ENCODE measurements around the gene TMEM120B.
"Not testable (repeated sequence)": the region's sequence is repeated elsewhere in the genome, so short reads cannot be mapped to it uniquely, and the experiment has no call there.

The TMEM120B gene

DNA sequence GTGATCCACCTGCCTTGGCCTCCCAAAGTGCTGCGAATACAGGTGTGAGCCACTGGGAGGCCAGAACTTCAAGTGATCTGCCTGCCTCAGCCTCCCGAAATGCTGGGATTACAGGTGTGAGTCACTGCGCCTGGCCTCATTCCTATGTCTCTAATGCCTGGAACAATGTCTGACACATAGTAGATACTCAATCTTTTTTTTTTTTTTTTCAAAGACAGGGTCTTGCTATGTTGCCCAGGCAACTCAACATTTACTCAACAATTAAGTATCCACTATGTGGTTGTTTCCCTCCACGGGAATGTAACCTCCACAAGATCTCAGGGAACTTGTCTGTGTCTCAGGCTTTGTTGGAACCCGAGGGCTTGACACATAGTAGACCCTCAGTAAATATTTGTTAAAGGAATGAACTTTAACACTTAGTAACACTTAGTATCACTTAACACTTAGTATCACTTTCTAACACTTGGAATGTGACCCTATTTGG is 3.0 kb upstream of the TMEM120B start:
- DNase-seq (ENCODE audit: low spot score), result no peak

GRCh38 chr12:121711361-121712189 is 977 bp upstream of the TMEM120B start:
- DNase-seq (ENCODE audit: low spot score), result no peak

- DNase-seq (ENCODE audit: low spot score), result peak; percentile 62
Observed at GRCh38 chr12:121712190-121712460, 427 bp upstream of the TMEM120B start.

DNA sequence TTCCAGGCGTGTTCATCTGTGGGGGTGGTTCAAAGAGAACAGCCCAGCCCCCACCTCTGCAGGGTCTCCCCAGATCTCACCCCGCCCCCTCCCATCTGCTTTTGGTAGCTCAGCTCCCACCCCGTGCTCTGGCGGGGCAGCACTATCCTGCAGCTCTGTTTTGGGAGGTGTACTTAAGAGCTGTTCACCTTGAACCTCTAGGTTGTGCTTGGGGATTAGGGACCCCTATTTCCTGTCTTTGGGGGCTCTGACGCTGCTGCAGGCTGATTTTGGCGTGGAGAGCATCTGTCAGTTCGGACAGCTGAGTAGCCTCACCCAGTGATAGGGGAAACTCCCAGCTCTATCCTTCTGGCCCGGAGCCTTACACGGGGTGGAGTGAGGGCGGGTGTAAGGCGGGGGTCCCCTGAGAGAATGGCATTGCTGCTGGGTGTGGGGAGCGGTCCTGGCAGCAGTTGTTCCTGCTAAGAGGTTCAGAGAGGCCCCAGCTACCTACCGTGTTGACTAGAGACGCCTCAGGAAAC is 765 bp downstream of the TMEM120B start:
- DNase-seq (ENCODE audit: low spot score), result no peak

DNA sequence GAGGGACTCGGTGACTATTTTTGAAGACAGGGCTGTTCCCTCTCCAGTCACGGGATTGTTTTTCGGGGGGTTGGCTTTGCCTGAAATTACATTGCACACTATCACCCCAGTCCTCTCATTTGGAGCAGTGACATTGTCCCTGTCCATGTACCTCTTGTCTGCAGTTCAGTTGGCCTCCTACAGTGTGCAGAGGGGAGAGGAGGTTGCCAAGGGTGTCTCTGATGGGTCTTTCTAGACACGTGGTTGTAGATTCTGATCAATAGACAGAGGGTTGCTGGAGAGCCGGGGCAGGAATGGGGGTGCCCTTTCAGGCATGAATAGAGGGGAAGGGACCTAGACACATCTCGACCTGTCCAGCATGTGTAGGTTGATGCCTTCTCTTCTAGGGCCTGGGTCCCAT is 1.2 kb downstream of the TMEM120B start:
- peak; percentile 39 for DNase-seq (ENCODE audit: low spot score)

GRCh38 chr12:121715055-121715454 is 2.5 kb downstream of the TMEM120B start:
- not testable (repeated sequence) for DNase-seq (ENCODE audit: low spot score)

GRCh38 chr12:121715862-121716435 is 3.4 kb downstream of the TMEM120B start:
- no peak for DNase-seq (ENCODE audit: low spot score)

DNA sequence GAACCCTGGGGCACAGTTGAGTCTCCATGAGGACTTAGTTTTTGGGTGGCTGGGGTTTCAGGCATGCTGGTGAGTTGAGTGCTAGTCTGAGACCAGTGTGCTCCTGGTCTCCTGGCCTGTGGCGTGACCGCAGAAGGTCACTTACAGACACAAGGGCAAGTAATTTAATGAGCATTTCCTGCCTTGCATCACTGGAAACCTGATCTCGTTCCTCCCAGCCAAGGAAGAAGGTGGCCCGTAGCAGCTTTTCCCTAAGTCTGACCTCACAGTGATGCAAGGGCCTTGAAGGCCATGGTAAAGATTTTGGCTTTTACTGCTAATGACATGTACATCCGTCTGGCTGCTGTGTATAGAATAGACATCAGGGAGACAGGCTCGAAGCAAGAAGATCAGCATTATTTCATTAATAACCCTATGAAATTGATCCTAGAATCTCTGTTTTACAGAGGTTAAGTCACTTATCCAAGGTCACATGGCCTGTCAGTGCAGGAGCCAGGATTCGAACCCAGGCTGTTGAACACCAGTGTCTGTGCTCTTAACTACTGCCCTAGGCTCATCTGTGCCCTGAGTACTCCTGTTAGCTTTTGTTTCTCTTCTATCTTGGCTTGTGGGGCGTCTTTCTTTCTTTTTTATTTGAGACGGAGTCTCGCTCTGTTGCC is 4.6 kb downstream of the TMEM120B start:
- DNase-seq (ENCODE audit: low spot score), result no peak

DNA sequence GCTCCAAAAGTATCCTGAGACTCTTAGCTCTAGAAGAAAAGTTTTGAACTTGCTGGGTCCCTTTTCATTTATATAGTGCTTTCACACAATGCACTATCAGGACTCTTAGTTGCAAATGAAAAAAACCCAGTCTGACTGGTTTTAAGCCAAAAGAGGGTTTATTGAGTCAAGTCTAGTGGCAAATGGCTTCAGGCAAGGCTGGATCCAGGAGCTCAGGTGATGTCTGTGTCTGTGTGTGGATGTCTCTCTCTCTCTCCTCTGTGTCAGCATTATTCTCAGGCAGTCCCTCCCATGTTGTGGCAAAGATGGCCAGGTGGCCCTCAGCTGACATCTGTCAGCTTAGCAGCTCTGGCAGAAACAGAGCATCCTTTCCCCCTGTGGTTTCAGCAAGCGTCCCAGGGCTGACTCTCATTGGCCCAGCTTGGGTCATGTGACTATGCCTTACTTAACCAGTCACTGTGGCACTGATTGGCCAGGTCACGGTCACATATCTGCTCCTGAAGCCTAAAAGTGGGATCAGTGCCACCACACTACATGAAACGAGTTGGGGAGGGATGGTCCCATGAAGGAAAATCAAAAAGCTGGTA is 6.2 kb downstream of the TMEM120B start:
- DNase-seq (ENCODE audit: low spot score), result peak; percentile 76

GRCh38 chr12:121719926-121720414 is 7.4 kb downstream of the TMEM120B start:
- no peak for DNase-seq (ENCODE audit: low spot score)

- no peak for DNase-seq (ENCODE audit: low spot score)
Observed at GRCh38 chr12:121720762-121721161, 8.2 kb downstream of the TMEM120B start.

DNA sequence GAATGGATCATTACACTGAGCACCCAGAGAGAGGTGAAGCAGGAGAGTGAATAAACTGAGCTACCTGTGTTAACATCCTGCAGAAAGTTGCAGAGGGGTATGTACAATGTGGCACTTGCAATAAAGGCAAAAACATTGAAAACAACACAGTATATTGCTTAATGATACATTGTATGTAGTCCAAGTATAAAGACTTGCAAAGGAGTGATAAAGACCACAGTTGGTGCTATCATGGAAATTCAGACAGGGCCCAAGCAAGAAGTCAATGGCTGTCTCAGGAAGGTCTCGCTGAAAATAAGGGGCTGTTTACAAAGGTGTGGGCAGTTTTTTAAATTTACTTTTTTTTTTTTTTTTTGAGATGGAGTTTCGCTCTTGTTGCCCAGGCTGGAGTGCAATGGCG is 10.0 kb downstream of the TMEM120B start:
- DNase-seq (ENCODE audit: low spot score), result no peak

- DNase-seq (ENCODE audit: low spot score), result no peak
Observed at GRCh38 chr12:121723200-121723599, 10.6 kb downstream of the TMEM120B start.

DNA sequence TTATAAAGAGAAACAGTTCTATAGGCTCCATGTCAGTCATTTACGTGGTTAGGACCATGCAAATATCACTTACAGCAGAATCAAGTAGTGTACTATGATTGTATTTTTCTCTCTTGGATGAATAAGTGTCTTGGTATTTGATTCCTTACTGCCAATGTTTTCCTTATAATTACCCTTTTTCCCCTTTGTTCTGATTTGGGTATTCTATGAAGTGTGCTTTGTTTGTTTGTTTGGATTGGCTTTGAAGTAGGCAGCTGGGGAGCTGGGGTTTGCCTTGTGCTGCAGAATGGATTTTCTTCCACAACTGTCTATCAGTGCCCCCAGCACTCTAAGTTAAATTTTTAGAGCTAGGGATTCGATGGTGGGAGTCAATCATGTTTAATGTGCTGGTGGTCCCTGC is 12.4 kb downstream of the TMEM120B start:
- DNase-seq (ENCODE audit: low spot score), result no peak

GRCh38 chr12:121725423-121725822 is 12.9 kb downstream of the TMEM120B start:
- no peak for DNase-seq (ENCODE audit: low spot score)

DNA sequence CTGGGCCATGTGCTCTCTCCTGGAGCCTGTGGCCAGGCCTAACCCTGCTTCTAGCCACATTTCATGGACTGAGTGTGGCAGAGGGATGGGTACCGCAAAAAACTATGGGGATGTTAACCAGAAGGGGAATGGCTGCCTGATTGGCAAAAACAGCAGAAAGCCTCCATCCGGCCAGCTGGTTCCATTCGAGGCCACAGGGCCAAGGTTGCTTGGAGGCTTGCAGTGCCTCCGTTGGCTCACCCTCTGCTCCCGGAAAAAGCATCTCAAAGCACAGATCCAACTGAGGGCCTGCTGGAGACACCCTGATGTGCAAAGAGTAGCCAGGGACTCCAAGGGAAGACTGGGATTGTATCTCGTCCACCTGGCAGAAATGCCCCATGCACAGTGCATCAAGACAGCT is 16.5 kb downstream of the TMEM120B start:
- no peak for DNase-seq (ENCODE audit: low spot score)

DNA sequence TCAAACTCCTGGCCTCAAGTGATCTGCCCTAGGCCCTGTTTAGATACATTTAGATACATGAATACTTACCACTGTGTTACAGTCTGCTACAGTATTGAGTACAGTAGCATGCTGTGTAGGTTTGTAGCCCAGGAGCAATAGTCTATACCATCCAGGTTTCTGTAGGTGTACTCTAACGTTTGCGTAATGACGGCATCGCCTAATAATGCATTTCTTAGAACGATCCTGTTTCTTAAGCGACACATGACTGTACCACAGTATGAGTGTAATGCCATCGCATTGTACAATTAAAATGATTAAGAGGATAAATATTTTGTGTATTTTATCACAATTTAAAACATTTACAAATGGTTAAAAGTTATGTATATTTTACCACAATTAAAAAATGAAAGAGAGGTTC is 18.9 kb downstream of the TMEM120B start:
- no peak for DNase-seq (ENCODE audit: low spot score)

DNA sequence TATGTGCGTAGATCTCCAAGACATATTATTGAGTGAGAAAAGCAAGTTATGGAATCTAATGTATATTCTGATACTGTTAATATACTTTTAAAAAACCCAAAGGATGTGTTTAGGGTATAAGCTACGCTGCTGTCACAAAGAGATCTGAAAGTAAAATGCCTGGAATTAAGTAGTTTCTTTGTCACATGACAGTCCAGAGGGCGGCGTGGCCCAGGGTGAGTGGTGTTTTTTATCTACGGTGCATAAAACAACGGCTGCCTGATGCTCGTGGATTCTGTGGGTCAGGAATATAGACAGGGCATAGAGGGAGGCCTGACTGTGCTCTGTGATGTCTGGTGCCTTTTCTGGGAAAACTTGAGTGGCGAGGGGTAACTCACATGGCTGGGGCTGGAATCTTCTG is 21.3 kb downstream of the TMEM120B start:
- DNase-seq (ENCODE audit: low spot score), result no peak

DNA sequence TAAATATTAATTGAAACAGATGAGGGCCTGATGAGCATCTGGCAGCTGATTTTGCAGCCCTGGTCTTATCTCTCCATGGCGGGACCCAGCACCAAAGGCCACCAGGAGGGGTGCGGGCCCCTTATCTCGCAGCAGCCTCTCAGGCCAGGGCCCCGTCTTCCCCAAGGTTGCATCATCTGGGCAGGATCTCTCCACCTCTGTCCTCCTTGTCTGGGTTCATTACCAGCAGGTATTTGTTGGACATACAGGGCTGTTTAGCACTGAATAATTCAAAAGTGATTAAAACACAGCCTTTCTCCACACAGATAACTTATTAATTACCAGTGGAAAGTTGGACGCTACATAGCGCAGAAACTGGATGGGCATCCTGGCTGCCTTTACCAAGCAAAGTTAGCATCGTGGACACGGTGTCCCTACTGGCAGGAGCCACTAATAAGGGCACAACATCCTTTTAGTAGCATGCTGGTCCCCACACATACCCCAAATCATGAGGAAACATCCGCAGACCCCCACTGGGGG is 25.8 kb downstream of the TMEM120B start:
- DNase-seq (ENCODE audit: low spot score), result no peak

DNA sequence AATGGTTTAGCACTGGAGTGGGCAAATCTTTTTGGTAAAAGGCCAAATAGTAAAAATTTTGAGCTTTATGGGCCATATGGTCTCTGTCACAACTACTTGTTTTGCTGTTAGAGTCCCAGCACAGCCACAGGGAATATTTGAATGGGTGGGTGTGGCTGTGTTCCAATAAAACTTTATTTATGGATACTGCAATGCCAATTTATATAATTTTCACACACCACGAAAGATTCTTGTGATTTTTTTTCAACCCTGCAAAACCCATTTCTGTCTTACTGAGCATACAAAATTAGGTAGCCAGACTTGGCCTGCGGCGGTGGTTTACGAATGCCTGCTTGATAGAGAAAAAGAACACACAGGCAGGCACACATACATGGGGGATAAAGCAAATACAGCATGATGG is 28.3 kb downstream of the TMEM120B start:
- no peak for DNase-seq (ENCODE audit: low spot score)

DNA sequence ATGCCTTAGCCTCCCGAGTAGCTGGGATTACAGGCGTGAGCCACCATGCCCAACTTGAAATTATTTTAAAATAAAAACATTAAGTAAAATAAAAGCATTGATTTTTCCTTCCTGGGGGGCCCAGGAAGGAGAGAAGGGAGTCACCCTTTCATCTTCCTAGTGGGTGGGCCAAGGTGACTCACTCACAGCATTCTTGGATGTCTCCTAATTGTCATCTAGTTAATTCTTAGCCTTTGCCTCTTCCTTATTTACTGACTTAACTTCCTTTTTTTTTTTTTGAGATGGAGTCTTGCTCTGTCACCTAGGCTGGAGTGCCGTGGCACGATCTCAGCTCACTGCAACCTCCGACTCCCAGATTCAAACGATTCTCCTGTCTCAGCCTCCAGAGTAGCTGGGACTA is 29.2 kb downstream of the TMEM120B start:
- DNase-seq (ENCODE audit: low spot score), result no peak

- DNase-seq (ENCODE audit: low spot score), result not testable (repeated sequence)
Observed at GRCh38 chr12:121745545-121745944, 33.0 kb downstream of the TMEM120B start.

Measured in NAMALWA (cell line).